Pancreas (tissue), 10 donors: ENCODE results near the gene CBLN1. TPM values are rescaled to one million over a fixed set of nuclear protein-coding genes. Genes with fewer than 3 reads are reported as not detected.

Source experiments
- ATAC-seq, 4 donors: fragments of 200-7000 bp; cut with Tn5 transposase; one replicate each; pipeline versions ENCODE4 v1.8.0 to v1.9.1; 2020; ENCODE audit warnings: mild to moderate bottlenecking in 4 of 4, moderate library complexity in 4 of 4
- DNase-seq, 6 donors: peaks; one replicate each; pipeline ENCODE4 v3.0.0-alpha.2; 2020
- FAIRE-seq: peaks from 2 replicates; lab custom pipeline; 2012; peaks lifted over from hg19 to GRCh38; lab: Jason Lieb, UNC
- H3K27ac ChIP-seq, 4 donors: fragments of 200-600 bp; sonication (generic); 1 replicate in 3 of 4; 2 replicates in 1 of 4; pipeline versions ENCODE4 v1.5.0 to v1.8.0; 2020
- H3K27me3 ChIP-seq, 4 donors: fragments of 200-600 bp; one replicate each; pipeline ENCODE4 v1.8.0; 2021
- H3K36me3 ChIP-seq, 3 donors: fragments of 200-600 bp; sonication (generic) in 1 of 3; one replicate each; pipeline versions ENCODE4 v1.5.0 to v1.8.0; 2020 to 2021
- H3K4me1 ChIP-seq, 3 donors: fragments of 200-600 bp; one replicate each; pipeline ENCODE4 v1.8.0; 2021
- H3K4me3 ChIP-seq, 4 donors: fragments of 200-600 bp; sonication (generic) in 2 of 4; one replicate each; pipeline versions ENCODE4 v1.5.0 to v1.8.0; 2020 to 2021
- H3K9me3 ChIP-seq, 4 donors: fragments of 200-600 bp; one replicate each; pipeline ENCODE4 v1.8.0; 2021
- WGBS, 2 donors: extraction: QIAGEN DNeasy Blood & Tissue Kit; methylation state at CpG; one replicate each; pipeline ENCODE4 v1.1.7; 2013; 5-methylcytosine and 5-hydroxymethylcytosine counted together
- intact Hi-C, 3 donors: fragments of 100-400 bp; cut with DNase I; formaldehyde crosslinking; loops; one replicate each; pipeline versions ENCODE4 v1.11.1 to v1.14.2; 2022
- polyA plus RNA-seq, 2 donors: library from polyadenylated mRNA; stranded (reverse); fragments of 200-250 nt; gene quantifications; one replicate each; pipeline ENCODE4 v1.2.3, GENCODE V29; 2013
- total RNA-seq, 6 donors: library from RNA; stranded (reverse); fragmentation: NEBNext Ultra II Directional in 4 of 6; extraction: Animal tissue kit (Norgen Biotek cat#: 25700) in 4 of 6; gene quantifications; one replicate each; pipeline versions ENCODE4 v1.2.1 to v1.2.4, GENCODE V29; 2021 to 2023
- TF ChIP-seq, protein P1 (sequence below), 4 donors: fragments of 200-600 bp; sonication (generic) in 3 of 4; IDR thresholded peaks; one replicate each; pipeline versions ENCODE4 v1.5.0 to v1.8.0; 2021; ENCODE audit warnings: antibody characterized with exemption in 4 of 4
- donor health status: healthy with polysubstance abuse.
- donor health status: DM: no; HTN: no; CAD: no; lungs with moderate emphysema.
- donor health status: DM: no; HTN: no; CAD: no.
- donor health status: control.
- donor health status: control.
- donor health status: Bipolar disorder and iron deficiency.
- donor health status: DM: yes; HTN: yes; CAD: no.
- donor health status: DM: no; HTN: no; CAD: no.
- donor health status: DM: no; HTN: no; CAD: no.
- donor health status: DM: yes; HTN: yes; CAD: no.

Gene CBLN1
- total and polyA plus RNA-seq, 8 donors, result 0.28 to 2.1 (median 0.60) TPM

DNA sequence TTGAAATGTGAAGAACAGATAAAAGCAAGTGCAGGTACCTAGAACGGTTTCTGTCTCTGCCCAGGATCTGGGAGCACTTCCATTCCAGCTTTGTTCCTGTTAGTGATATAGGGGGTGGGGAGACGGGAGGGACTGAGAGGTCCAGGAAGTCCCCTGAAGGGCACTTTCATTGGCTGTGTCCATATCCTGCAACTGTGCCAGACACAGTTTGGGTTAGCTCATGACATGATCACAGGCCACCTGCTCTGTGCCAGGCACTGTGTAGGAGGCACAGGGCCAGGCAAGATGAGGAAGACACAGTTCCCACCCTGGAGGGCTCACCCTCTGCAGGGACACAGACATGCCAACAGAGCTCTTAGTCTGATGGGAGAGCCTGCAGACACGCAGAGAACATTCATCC lies 7.9 kb downstream of the CBLN1 start:
- Histone ChIP-seq H3K27ac (no peak overlapping the region), H3K27me3 (peaks cover 6 to 38% (median 8%) of the 10 kb centered on the region in 4 donors), H3K4me3 (no peak overlapping the region), H3K36me3 (no peaks in the 10 kb centered on the region), H3K4me1 (no peaks in the 10 kb centered on the region), H3K9me3 (no peaks in the 10 kb centered on the region)
- FAIRE-seq, result no peak
- no peak for ATAC-seq
- DNase-seq, result no peak
- intact Hi-C loops, result no loop called here
- 37 to 38% methylated on average over 3 of the region's 3 CpGs for WGBS, 2 donors
- TF ChIP-seq, protein P1, sequence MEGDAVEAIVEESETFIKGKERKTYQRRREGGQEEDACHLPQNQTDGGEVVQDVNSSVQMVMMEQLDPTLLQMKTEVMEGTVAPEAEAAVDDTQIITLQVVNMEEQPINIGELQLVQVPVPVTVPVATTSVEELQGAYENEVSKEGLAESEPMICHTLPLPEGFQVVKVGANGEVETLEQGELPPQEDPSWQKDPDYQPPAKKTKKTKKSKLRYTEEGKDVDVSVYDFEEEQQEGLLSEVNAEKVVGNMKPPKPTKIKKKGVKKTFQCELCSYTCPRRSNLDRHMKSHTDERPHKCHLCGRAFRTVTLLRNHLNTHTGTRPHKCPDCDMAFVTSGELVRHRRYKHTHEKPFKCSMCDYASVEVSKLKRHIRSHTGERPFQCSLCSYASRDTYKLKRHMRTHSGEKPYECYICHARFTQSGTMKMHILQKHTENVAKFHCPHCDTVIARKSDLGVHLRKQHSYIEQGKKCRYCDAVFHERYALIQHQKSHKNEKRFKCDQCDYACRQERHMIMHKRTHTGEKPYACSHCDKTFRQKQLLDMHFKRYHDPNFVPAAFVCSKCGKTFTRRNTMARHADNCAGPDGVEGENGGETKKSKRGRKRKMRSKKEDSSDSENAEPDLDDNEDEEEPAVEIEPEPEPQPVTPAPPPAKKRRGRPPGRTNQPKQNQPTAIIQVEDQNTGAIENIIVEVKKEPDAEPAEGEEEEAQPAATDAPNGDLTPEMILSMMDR (IDR thresholded peaks at IDR 0.05), result no peak

DNA sequence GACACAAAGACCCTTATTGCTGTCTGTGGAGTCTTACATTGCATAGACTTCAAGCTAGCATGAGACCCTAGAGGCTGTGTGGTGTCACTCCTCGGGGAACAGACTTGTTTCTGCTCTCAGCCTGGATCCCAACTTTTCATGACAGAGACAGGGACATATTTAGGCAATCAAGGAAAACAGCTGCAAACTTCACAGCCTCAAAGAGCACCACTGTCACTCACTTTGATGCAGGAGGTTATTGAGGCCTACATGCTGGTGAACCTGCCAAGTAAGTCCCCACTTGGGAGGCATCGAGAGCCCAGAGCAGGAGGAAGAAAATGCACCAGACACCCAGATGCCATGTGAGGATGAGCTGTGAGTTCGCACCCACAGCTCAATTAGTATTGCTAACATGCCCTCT lies 10.3 kb downstream of the CBLN1 start:
- WGBS, 2 donors, result 51 to 61% methylated on average over 3 of the region's 3 CpGs
- no peaks in the 10 kb centered on the region for H3K36me3 ChIP-seq
- intact Hi-C loops, result no loop called here
- no peaks in the 10 kb centered on the region for H3K4me1 ChIP-seq
- H3K27ac ChIP-seq, result no peak overlapping the region
- no peaks in the 10 kb centered on the region for H3K9me3 ChIP-seq
- TF ChIP-seq, protein P1 (IDR thresholded peaks at IDR 0.05), result no peak
- peaks cover 0 to 16% (median 3%) of the 10 kb centered on the region in 4 donors for H3K27me3 ChIP-seq
- H3K4me3 ChIP-seq, result no peak overlapping the region
- ATAC-seq (no peak), FAIRE-seq (no peak), DNase-seq (no peak)

DNA sequence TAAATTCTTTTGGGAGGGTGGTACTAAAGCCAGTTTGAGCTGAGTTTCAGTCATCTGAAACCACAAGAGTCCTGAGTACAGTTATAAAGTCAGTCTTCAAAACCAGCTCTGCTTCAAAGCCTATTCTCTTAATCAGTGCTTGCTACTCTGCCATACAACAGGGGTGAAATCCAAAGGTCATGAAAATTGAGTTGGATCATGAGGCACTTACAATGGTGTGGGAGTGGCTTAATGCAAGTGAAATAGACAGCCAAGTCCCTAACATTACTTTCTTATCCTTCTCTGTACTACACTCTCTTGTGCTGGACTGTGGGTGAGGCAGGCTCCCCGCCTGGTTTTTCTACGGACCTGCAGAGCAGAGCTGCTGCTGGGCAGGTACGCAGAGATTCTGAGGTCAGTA lies 12.4 kb downstream of the CBLN1 start:
- Histone ChIP-seq H3K27ac (no peak overlapping the region), H3K4me3 (no peak overlapping the region), H3K4me1 (no peaks in the 10 kb centered on the region), H3K27me3 (no peaks in the 10 kb centered on the region), H3K9me3 (no peaks in the 10 kb centered on the region), H3K36me3 (no peaks in the 10 kb centered on the region)
- intact Hi-C loops, result no loop called here
- DNase-seq (no peak), FAIRE-seq (no peak), ATAC-seq (no peak)
- WGBS, 2 donors, result 72 to 73% methylated on average over 3 of the region's 3 CpGs
- TF ChIP-seq, protein P1 (IDR thresholded peaks at IDR 0.05), result no peak

DNA sequence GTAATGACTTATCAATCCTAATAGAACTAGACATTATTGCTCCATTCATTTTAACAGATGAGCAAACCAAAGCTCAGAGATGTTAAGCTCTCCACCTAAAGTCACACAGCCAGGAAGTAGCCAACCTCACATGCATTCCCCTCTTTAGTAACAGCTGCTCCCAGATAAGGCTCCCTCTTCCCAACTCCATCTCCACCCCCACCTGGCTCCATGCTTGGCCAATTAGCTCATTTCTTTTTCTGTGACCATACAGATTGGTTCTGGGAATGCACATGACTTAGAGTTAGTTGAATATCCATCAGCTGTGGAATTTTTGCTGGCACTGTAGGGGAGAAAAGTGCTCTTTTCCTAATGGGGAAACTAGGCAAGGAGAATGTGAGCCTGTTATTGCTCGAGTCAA lies 13.0 kb downstream of the CBLN1 start:
- TF ChIP-seq, protein P1 (IDR thresholded peaks at IDR 0.05), result no peak
- ATAC-seq (no peak), DNase-seq (no peak), FAIRE-seq (no peak)
- Histone ChIP-seq H3K4me3 (no peak overlapping the region), H3K9me3 (no peaks in the 10 kb centered on the region), H3K36me3 (no peaks in the 10 kb centered on the region), H3K4me1 (no peaks in the 10 kb centered on the region), H3K27me3 (no peaks in the 10 kb centered on the region), H3K27ac (no peak overlapping the region)
- intact Hi-C loops, result no loop called here
- WGBS, 2 donors, result 51 to 52% methylated on average over 1 of the region's 1 CpG

DNA sequence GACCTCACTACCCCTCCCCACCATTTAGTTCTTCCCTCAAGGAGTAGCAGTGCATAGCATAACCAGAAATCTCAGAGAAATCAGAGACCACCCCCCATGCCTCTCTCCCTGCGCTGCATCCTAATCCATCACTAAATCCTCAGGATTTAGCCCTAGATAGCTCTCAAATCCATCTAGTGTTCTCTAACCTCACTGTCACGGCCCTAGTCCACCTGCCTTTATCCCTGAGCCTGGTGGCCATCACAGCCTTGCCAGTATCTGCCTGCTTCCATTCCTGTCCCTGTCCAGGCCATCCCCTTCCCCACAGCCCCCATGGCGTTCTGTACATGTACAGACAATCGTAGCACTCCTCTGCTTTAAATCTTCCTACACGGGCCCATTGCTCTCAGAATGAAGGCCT lies 19.1 kb downstream of the CBLN1 start:
- Histone ChIP-seq H3K27me3 (no peaks in the 10 kb centered on the region), H3K27ac (no peak overlapping the region), H3K36me3 (no peaks in the 10 kb centered on the region), H3K4me3 (no peak overlapping the region), H3K9me3 (no peaks in the 10 kb centered on the region), H3K4me1 (peaks cover 0 to 8% (median 6%) of the 10 kb centered on the region in 3 donors)
- TF ChIP-seq, protein P1 (IDR thresholded peaks at IDR 0.05), result no peak
- FAIRE-seq (no peak), DNase-seq (no peak), ATAC-seq (no peak)
- WGBS, 2 donors, result 85 to 89% methylated on average over 5 of the region's 5 CpGs
- intact Hi-C loops, result no loop called here
